Heart left ventricle (tissue), 13 donors: ENCODE measurements around the gene DNASE1L1.

Source experiments
- CTCF ChIP-seq, 12 donors: fragments of 200-600 bp; sonication (generic) in 4 of 12; IDR thresholded peaks; one replicate each; pipeline versions ENCODE4 v1.5.0 to v1.8.0; 2018 to 2022; ENCODE audit warnings: antibody characterized with exemption in 12 of 12, mild to moderate bottlenecking in 5 of 12
- POLR2A ChIP-seq, 2 donors: fragments of 450-650 bp; IDR thresholded peaks; one replicate each; pipeline ENCODE4 v1.6.1; 2017; ENCODE audit warnings: antibody characterized with exemption in 2 of 2, mild to moderate bottlenecking in 2 of 2, moderate library complexity in 2 of 2
- donor health status: ischemic (EF 13 %, LVEDD 7.1; RV severe dilation, severe dysfunction).
- donor health status: DM: no; HTN: yes; CAD: no.
- donor health status: DM: no; HTN: no; CAD: no.
- donor health status: ischemic (EF 25% LVEDD 6.9; RV normal size, moderate dysfunction).
- donor health status: ischemic (EF 25% LVEDD 5.7; RV mildly dilated, moderate dysfunction).
- donor health status: ischemic (EF 35%, LVEDD 5.7; RV mildly dilated, moderate dysfunction).
- donor health status: nonischemic (EF 11% LVEDD 7.7; RV severe dilation, severe dysfunction).
- donor health status: DM: yes; HTN: yes; CAD: no.
- donor health status: PGD.
- donor health status: ischemic (EF 29% LVEDD 5.4; RV normal size, mild dysfunction).
- donor health status: nonischemic (EF 23%, LVEDD 6.1; RV moderate dilation, normal function).

DNA sequence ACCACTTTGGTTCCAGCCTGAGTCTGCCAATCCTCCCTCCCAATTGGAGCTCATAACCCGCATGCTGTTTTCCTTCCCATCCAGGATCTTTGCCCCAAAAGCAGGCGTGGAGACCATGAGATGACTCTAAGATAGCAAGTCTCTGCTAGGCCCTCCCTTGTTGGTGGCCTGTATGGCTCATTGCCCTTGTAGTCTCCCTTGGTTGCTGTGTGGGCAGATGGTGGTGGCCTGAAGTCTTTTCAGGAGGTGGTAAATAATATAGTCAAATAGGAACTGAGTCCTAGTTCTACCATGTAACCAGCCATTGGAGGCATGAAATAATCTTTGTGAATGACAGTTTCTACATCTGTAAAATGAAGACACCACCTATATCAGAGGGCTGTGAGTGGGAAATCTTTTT, 20.7 kb upstream of the DNASE1L1 start:
- no peak for TF ChIP-seq CTCF (IDR thresholded peaks at IDR 0.05)
- no peak for TF ChIP-seq POLR2A (IDR thresholded peaks at IDR 0.05)
